Measurements from ENCODE around the gene FYN. TPM values are rescaled to one million over a fixed set of nuclear protein-coding genes. Genes with fewer than 3 reads are reported as not detected.

FYN gene
- total and polyA plus RNA-seq, 2 of the 8 experiments (the other 6 are each of a cell fraction or from before 2014, with no cell fraction given) = 46.8 to 97.2 TPM

- TF ChIP-seq TAF7 (optimal IDR thresholded peaks at IDR 0.05; ENCODE audit: borderline replicate concordance, low read depth, low read length) (no peak), POLR2A (IDR thresholded peaks at IDR 0.05; ENCODE audit: control extremely low read depth in 1 of 2, low read depth in 2 of 2, low read length in 2 of 2) (no peak), JUN (IDR thresholded peaks at IDR 0.05; ENCODE audit: low read depth, low read length) (no peak), EZH2 (IDR thresholded peaks at IDR 0.05; ENCODE audit: low read depth, low read length, severe bottlenecking) (no peak), CTBP2 (IDR thresholded peaks at IDR 0.05; ENCODE audit: borderline replicate concordance, insufficient read depth, insufficient read length, low read length) (no peak), MAX (IDR thresholded peaks at IDR 0.05) (no peak), HDAC2 (IDR thresholded peaks at IDR 0.05; ENCODE audit: borderline replicate concordance in 1 of 2, low read depth in 2 of 2, low read length in 2 of 2) (no peak), CTCF (IDR thresholded peaks at IDR 0.05; ENCODE audit: control extremely low read depth in 1 of 3, insufficient read depth in 1 of 3, low read depth in 1 of 3, low read length in 3 of 3) (no peak)
Measured at GRCh38 chr6:111796310-111796918, 76.8 kb downstream of the FYN start (continued).
